Measurements from ENCODE around the gene SYNE1.

GRCh38 chr6:152078804-152079203 lies 558.4 kb downstream of the SYNE1 start:
- TF ChIP-seq POLR2A (IDR thresholded peaks at IDR 0.05) = no peak
- TF ChIP-seq, protein P1, sequence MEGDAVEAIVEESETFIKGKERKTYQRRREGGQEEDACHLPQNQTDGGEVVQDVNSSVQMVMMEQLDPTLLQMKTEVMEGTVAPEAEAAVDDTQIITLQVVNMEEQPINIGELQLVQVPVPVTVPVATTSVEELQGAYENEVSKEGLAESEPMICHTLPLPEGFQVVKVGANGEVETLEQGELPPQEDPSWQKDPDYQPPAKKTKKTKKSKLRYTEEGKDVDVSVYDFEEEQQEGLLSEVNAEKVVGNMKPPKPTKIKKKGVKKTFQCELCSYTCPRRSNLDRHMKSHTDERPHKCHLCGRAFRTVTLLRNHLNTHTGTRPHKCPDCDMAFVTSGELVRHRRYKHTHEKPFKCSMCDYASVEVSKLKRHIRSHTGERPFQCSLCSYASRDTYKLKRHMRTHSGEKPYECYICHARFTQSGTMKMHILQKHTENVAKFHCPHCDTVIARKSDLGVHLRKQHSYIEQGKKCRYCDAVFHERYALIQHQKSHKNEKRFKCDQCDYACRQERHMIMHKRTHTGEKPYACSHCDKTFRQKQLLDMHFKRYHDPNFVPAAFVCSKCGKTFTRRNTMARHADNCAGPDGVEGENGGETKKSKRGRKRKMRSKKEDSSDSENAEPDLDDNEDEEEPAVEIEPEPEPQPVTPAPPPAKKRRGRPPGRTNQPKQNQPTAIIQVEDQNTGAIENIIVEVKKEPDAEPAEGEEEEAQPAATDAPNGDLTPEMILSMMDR (IDR thresholded peaks at IDR 0.05) = no peak
